SIG-M5 (cell line): Measurements from ENCODE around the gene COL26A1.

Experiments
- DNase-seq: peaks from one replicate; lab custom pipeline; 2025; lab: John Stamatoyannopoulos, UW

COL26A1 gene

DNA sequence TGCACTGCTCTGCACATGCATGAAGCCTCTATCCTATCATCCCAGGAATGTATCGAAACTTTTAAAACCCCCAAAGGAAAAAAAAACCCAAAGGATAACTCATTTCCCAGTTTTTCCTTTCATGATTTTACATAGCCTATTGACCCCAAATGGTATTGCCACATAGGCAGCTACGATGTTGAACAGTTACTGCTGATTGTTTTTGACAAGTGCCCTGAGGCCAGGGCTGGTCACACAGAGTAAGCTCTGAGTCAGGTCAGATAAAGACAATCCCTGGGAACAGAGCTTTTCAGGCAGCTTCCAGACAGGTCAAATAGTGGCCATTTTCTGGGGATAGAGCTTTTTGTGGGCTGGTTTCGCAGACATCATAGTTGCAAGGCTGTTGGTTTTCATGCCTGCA is 214.3 kb downstream of the COL26A1 start:
- DNase-seq = no peak

DNA sequence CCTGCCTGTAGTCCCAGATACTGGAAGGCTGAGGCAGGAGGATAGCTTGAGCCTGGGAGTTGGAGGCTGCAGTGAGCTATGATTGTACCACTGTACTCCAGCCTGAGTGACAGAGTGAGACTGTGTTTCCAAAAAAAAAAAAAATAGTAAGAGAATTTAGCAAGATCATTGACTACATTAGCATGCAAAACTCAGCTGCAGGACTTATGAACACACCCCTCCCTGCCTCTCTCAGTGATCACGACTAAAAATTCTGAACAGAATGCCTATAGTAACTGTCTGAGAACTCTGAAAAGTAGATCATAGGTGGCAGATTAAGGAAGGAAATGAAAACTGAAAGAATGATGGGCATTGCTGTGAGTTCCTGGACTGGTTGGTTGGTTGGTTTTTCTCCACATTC is 215.9 kb downstream of the COL26A1 start:
- no peak for DNase-seq

DNA sequence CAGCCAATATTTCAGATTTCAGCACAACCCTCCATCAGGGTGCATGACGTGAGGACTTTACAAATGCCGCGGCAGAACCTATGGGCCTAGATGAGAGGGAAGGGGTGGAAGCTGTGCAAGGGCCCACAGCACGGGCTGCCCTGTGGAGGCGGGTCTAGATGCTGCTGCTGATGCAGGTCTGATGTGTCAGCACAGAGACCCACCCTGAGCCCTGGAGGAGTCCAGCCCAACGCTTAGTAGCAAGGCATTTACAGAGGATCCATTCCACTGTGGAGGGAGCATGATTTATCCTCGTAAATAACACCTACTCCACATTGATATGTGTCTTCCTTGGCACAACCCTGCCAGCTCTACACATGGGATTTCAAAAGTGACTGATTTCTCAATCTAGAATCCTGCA is 217.9 kb downstream of the COL26A1 start:
- no peak for DNase-seq

DNA sequence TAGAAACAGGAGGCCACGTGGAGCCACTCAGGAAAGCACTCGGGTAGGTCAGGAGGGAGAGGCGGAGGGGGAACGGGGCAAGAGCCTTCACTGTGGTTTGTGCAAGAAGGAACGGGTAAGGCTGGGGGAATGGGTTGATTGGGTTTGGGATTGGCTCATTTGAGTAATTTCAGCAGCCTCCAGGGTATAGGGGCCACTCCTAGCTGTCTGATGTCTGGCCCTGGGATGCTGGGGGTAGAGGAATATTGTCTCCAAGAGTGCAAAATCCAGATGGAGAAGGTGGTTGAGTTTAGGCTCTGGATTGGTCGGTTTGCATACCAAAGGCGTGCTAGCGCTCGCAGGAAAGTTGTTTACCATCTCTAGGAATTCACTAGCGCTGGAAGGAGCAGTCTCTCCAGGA is 219.2 kb downstream of the COL26A1 start:
- no peak for DNase-seq

DNA sequence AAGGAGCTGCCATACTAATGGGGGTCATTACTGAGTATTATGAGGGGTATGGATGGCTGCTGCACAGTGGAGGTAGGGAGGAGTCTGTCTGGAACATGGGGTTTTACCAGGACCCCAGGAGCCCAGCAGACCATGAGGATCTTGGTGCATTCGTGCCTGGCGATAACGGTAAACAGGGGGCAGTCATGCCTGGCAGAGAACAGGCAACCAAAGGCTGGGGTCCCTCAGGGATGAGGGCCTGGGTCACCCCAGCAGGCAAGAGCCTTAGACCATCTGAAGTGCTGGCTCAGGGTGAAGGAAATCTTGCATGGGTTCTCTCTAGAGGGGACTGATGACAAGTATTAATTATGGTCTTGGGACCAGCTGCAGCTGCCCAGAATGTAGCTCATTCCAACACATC is 220.3 kb downstream of the COL26A1 start:
- DNase-seq = no peak

DNA sequence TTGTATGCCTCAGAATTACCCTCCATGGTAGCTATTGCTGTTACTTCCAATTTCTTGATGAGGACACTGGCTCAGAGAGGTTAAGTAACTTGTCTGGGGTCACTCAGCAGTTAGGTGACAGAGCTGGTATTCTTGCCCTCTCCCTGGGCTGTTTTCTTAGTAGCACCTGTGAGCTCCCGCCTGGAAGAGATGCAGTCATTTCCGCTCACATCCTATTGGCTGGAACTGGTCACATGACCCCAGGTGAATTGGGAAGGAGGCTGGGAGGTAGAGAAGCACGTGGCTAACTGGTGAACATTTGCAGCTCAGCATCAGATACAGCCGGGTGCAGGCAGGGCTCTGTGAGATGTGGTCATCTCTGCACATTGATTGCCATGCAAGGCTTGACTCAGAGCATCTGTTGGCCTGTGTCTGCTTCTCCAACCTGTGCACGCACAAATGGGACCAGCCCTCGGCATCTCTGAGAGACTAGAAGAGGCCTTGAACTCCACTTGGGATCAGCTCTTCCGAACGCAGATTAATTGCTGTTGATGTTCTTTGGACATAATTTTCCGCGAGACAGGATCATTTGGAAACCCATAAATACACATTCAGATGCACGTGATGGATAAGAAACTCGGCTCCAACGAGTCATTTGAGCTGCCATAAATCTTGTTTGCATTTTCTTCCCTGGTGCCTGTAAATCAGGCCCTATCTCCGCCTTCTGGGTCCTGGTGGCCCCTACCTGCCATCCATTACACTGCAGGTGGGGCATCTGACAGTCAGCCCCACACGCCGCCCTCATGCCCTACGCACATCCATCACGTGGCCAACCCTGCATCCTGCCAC is 223.6 kb downstream of the COL26A1 start:
- DNase-seq = no peak

DNA sequence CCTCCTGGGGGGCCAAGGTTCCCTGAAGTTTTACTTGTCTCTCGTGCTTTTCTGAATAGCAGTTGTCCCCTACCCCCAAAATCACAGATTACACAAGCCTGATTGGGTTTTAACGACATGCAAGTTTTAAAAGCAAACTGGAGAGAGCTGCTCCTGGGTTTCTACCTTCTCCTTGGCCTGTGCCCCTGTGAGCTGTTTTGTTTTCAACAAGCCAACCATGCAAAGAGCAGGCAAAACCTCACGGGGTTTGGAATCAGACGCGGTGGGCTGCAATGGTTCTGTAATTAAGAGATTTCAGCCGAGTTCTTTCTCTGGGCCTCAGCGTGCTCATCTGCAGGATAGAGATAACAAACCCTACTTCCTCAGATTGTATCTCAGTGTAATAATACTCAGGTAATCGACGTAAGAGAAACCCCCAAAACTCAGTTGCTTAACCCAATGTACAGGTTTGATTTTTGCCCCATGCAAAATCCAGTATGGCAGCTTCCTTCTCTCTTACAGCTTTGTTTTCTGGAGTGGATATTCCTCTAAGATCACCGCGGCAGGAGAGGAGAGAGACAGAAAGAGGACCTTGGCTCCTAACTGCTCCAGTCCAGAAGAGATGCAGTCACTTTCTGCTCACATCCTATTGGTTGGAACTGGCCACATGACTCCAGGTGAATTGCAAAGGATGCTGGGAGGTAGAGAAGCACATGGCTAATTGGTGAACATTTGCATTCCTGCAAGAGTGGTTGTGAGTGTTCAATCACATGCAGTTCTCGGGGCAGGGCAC is 224.4 kb downstream of the COL26A1 start:
- DNase-seq = no peak

DNA sequence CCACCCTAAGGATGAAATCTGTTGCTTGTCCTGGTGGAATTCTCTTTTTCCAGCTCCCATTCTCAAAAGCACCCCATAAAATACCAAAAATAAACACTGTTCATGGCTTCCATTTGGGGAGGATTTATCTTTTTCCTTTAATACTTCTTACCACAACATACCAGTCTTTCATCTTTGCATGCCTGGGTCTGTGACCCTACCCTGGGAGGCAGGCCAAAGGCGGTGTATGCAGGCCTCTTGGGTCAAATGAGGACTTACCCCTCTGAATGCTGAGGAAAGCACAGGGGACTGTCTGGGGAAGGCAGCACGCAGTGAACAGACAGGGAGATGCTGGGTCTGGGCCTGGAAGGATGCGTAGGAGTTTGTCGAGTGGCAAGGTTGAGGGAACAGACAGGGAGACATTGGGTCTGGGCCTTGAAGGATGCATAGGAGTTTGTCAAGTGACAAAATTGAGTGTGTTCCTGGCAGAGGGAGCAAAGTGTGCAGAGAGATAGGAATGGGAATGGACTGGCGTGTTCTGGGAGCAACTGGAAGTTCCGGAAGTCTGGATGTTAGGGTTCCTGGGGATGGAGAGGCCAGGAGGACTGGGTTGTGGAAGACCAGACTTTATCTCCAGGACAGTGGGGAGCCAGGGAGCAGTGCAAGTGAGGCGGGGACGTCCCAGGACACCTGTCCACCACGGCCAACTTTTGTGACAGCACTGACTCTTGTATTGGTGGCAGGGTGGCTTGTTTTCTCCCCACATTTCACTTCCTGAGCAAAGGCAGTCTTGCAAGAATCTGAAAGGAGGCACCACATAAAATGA is 225.7 kb downstream of the COL26A1 start:
- DNase-seq = no peak

DNA sequence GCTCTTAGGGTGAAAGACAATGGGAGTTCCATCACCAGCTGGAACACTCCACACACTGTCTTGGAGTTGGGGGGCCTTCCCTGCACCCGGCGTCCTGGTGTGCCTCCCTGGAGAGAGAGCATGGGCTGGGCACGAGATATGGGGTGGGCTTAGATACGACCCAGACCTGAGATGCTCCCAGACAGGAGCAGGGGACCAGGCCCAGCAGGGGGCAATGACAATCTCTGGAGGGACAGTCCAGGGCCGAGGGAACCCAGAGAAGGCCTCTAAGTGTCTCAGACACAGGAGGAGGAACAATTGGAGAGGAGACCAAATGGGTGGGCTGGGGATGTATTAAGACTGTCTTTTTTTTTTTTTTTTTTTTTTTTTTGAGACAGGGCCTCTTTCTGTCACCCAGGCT is 226.4 kb downstream of the COL26A1 start:
- no peak for DNase-seq

DNA sequence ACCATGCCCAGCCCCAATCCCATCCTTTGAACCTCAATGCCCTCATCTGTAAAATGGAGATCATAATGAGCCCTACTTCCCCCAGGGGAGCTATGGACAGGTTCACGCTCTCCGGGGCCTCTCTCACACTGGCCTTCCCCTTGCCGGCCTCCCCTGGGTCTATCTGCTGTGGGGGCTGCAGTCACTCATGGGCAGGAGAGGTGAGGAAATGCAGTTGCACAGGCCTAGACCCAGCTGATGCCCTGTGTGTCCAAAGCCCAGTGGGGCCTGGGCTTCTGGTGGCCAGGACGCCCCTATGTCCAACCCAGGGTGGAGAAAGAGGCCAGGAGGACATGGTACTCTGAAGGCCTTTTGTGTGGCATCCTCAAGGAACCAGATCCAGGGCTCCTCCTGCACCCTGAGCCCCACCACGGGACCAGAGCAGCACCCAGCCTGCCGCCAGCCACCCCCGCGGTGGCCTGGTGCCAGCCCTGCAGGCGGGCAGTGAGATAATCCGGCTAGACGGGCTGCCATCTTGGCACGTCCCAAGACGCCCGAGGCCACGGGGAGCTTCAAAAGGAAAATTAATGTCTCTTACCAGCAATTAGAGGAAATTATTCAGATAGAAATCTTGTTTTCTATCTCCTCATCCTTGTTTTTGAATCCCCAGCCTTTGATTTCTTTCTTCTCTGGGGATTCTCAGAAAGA is 227.4 kb downstream of the COL26A1 start:
- DNase-seq = no peak

DNA sequence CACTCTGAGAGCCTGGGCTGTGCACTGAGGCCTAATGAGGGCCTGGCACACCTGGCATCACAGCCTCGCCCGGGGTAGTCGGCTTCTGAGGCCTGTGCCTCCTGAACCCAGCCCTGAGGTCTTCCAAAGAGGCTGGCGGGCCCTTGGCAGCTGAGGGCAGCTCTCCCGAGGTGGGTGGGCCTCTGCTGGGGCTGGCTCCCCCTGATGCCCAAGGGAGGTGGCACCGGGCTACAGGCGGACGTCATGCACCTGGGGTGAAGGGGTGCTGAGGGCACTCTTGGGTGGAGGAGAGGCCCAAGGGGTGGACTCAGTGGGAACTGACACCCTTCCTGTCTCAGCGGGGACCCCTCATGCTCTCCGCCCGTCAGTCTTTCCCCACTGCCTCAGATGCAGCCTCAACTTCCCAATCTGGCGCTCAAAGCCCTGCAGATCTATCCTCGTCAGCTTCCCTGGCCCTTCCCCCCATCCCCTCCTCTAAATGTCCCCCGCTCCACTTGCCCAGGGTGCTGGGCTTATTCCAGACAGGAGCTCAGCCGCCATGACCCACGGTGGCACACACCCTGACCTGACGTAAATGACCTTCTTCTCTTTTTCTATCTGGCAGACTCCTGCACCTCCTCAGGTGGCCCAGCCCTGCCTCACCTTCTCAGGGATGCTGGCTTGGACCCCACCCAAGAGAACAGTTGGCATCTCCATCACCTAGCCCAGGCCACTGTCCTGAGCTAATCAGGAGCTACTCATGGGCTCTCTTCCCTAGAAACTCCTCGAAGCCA is 228.2 kb downstream of the COL26A1 start:
- no peak for DNase-seq

DNA sequence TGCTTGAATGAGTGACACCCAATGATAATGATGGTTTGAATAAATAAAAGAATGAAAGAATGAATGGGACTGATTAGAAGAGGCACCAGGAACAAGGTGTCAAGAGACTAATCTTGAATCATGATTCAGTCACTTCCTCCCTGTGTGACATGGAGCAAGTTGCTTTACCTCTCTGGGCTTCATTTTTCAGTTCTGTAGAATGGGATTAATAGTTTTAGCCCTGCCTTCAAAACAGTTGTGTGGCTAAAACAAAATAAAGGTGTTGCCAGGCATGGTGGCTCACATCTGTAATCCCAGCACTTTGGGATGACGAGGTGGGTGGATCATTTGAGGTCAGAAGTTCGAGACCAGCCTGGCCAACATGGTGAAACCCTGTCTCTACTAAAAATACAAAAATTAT is 228.8 kb downstream of the COL26A1 start:
- no peak for DNase-seq

DNA sequence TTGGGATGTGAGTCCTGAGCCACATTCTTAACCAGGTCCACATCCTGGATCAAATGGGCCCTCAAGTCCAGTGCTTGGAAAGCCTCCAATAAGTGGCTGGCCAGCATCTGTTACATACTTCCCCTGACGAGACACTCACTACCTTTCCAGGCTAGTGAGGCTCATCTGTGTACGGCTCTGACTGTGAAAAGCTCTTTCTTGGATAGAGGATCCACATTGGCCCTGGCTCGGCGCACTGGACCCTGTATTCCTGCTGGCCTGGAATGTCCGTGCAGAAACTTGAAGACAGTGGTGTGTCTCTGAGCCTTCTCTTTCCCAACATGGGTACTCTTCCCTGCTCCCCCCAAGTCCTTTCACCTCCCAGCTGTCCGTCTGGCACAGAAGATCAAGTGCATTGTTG is 230.9 kb downstream of the COL26A1 start:
- DNase-seq = no peak

DNA sequence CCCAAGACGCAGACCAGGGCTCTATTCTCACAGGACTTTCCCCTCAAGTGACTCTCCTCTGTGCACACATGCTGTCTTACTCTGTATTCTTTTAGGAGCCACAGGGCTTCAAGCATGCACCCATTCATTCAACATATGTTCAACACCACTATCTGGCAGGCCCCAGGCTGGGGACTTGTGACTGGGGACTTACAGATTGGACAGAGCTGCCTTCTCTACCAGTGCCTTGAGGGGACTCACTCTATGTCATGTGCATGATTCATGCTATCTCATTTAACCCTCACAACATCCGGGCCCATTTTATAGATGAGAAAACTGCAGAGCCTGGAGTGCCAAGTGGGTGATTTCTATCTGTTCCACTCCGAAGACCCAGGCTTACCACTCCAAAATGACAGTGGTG is 232.1 kb downstream of the COL26A1 start:
- no peak for DNase-seq

DNA sequence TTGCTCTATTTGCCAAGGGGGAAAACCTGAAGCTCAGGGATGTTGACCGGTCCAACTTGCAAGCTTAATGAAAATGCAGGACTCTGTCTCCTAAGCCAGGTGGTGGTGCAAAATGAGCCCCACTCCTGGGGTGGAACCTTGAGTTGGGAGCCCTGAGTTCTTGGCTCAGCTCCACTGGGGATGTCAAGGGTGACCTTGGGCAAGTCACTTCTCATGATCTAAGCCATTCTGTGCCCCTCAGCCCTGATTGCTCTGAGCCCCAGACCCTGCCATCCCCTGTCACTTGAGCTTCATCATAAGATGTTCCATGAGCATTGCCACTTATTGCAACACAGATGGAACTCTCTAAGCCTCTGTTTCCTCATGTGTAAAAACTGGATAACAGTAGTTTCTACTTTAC is 232.6 kb downstream of the COL26A1 start:
- no peak for DNase-seq

DNA sequence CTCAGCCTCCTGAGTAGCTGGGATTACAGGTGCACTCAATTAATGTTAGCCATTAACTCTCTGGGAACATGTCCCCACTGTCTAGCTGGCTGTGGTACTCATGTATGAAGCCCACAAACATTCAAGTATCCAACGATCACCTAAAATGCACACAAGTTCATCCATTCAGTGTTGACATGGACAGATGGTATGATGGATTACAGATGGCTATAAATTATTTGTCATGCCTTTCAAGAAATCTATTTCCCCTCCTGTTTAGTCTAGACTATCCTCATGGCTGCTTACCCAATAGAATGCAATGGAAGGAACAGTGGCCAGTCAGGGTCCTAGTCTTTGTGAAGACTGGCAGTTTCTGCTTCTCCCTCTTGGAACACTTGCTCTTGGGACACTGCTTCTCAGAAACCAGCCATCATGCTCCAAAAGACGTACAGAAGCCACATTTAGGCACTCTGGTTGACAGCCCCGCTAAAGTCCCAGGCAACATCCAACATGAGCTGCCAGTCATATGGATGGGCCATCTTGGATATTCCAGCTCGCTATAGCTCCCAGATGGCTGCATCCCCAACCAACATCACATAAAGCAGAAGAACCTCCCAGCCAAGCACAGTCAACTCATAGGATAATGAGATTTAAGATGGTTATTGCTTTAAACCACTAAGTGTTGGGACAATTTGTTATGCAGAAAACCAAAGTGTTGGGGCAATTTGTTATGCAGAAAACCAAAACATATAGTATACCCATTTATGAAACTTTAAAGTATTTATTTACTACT is 233.3 kb downstream of the COL26A1 start:
- no peak for DNase-seq

DNA sequence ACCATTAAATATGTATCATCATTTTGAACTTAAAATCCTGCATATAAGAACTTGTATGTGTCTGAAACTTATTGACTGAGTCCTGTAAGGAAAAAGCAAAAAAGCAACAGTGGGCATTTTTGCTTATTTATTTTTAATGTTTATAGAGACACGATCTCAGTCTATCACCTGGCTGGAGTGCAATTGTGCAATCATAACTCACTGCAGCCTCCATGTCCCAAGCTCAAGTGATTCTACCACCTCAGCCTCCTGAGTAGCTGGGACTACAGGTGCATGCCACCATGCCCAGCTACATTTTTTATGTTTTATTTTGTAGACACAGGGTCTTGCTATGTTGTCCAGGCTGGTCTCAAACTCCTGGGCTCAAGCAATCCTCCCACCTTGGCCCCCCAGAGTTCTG is 234.2 kb downstream of the COL26A1 start:
- no peak for DNase-seq

DNA sequence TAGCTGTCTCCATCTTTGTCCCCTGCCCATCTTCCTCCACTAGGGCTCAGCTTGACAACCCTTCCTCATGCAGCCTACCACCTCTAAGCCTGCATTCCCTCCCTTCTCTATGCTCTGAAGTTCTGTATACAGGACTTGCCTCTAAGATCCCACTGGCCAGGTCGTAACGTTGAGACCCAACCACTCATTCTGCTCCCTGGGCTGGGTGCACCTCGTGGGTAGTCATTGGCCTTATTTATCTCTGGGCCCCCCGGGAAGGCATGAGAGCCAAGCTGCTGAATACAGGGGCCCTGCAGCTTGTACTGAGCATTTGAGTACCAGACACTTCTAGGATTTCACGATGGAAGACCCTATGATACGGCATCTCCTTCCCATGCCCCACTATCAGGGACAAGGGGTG is 235.3 kb downstream of the COL26A1 start:
- DNase-seq = no peak

DNA sequence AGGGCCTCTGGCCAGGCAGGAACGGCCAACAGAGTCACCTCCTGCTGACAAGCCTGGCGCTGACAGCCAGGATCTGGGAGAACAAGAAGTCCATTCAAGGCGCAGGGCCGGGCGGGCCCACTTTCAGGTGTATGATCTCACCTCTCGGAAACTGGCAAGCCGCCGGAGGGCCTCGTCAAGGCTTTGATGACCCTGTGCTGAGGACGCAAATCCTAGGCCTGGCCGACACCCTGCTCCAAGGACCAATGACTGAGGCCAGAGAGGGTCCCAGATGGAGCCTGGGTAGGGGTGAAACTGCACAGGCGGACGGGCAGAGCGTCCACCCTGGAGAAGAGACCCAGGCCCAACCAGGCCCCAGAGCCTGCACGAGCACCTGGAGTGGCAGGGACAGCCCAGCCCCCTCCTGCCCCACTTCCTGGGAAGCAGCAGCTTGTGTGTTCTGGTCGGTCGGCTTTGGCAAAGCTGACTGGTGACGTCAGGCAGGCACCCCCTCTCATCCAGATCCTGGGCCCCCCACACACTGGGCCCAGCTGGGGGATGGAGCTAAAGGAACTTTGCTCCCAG is 235.8 kb downstream of the COL26A1 start:
- no peak for DNase-seq
